ENCODE results near the gene GSTM5. TPM values are rescaled to one million over a fixed set of nuclear protein-coding genes. Genes with fewer than 3 reads are reported as not detected.
"Not testable (repeated sequence)": the region's sequence is repeated elsewhere in the genome, so short reads cannot be mapped to it uniquely, and the experiment has no call there.

The GSTM5 gene
- total and polyA plus RNA-seq, 4 donors, result 0.59 to 2.8 (median 1.3) TPM

GRCh38 chr1:109704173-109704572, 7.9 kb upstream of the GSTM5 start:
- no peak for TF ChIP-seq MAX (IDR thresholded peaks at IDR 0.05)
- TF ChIP-seq RAD21 (IDR thresholded peaks at IDR 0.05), result peak; percentile 62 to 72
- no peak for TF ChIP-seq FOXA2 (IDR thresholded peaks at IDR 0.05)
- TF ChIP-seq TAF1 (conservative IDR thresholded peaks at IDR 0.05), result no peak
- TF ChIP-seq, protein P1, sequence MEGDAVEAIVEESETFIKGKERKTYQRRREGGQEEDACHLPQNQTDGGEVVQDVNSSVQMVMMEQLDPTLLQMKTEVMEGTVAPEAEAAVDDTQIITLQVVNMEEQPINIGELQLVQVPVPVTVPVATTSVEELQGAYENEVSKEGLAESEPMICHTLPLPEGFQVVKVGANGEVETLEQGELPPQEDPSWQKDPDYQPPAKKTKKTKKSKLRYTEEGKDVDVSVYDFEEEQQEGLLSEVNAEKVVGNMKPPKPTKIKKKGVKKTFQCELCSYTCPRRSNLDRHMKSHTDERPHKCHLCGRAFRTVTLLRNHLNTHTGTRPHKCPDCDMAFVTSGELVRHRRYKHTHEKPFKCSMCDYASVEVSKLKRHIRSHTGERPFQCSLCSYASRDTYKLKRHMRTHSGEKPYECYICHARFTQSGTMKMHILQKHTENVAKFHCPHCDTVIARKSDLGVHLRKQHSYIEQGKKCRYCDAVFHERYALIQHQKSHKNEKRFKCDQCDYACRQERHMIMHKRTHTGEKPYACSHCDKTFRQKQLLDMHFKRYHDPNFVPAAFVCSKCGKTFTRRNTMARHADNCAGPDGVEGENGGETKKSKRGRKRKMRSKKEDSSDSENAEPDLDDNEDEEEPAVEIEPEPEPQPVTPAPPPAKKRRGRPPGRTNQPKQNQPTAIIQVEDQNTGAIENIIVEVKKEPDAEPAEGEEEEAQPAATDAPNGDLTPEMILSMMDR (IDR thresholded peaks at IDR 0.05; ENCODE audit: low read depth, low read length, missing input control), result no peak
- Histone ChIP-seq H3K27ac (ENCODE audit: low read depth in 1 of 2, low read length in 2 of 2) (no peak overlapping the region), H3K4me1 (ENCODE audit: control insufficient read depth in 4 of 4, insufficient read depth in 4 of 4, low read length in 3 of 4) (peaks cover 0 to 4% (median 0%) of the 10 kb centered on the region in 4 donors), H3K36me3 (ENCODE audit: control insufficient read depth in 4 of 4, insufficient read depth in 3 of 4, low read depth in 1 of 4, low read length in 3 of 4) (no peaks in the 10 kb centered on the region), H3K4me3 (ENCODE audit: low read depth in 1 of 3, low read length in 3 of 3) (no peak overlapping the region), H3K9me3 (ENCODE audit: control insufficient read depth in 4 of 4, low read length in 3 of 4) (no peaks in the 10 kb centered on the region), H3K9ac (ENCODE audit: low read depth in 1 of 2, low read length in 2 of 2) (no peak overlapping the region), H3K27me3 (ENCODE audit: control insufficient read depth in 4 of 4, insufficient read depth in 4 of 4, low read length in 3 of 4) (no peaks in the 10 kb centered on the region)
- 75% methylated on average over 8 of the region's 8 CpGs for WGBS
- no peak for DNase-seq (ENCODE audit: low spot score)

DNA sequence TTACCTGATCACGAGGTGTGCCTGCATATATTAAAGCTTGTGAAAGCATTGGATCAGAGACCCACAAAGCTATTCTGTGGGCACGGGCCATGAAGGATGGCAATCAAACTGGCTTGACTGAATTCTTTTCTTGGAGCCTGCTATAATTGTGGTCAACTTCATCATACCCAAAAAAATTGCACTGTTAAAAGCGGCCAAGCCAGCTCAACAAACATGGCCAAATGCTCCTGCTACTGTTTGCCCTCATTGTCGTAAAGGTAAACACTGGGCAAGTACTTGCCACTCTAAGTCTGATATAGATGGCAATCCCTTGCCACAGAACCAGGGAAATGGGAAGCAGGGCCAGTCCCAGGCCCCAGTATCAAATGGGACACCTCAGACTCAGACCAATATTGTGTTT, 6.6 kb upstream of the GSTM5 start:
- TF ChIP-seq YY1 (IDR thresholded peaks at IDR 0.05), result peak; percentile 46
- TF ChIP-seq FOXA2 (IDR thresholded peaks at IDR 0.05), result peak; percentile 43
- TF ChIP-seq RXRA (IDR thresholded peaks at IDR 0.05), result peak in 1 of 2 donors; percentile 20
- no peak for TF ChIP-seq HNF4G (IDR thresholded peaks at IDR 0.05)

GRCh38 chr1:109708949-109709348, 3.1 kb upstream of the GSTM5 start:
- 79% methylated on average over 4 of the region's 4 CpGs for WGBS
- H3K4me3 ChIP-seq (ENCODE audit: low read depth in 1 of 3, low read length in 3 of 3); H3K4me1 ChIP-seq (ENCODE audit: control insufficient read depth in 4 of 4, insufficient read depth in 4 of 4, low read length in 3 of 4); DNase-seq (ENCODE audit: low spot score); H3K27ac ChIP-seq (ENCODE audit: low read depth in 1 of 2, low read length in 2 of 2); H3K27me3 ChIP-seq (ENCODE audit: control insufficient read depth in 4 of 4, insufficient read depth in 4 of 4, low read length in 3 of 4); H3K9ac ChIP-seq (ENCODE audit: low read depth in 1 of 2, low read length in 2 of 2); H3K9me3 ChIP-seq (ENCODE audit: control insufficient read depth in 4 of 4, low read length in 3 of 4); H3K36me3 ChIP-seq (ENCODE audit: control insufficient read depth in 4 of 4, insufficient read depth in 3 of 4, low read depth in 1 of 4, low read length in 3 of 4): not testable (repeated sequence)

More for the DNA sequence above, 6.6 kb upstream of the GSTM5 start:
- Histone ChIP-seq H3K36me3 (ENCODE audit: control insufficient read depth in 4 of 4, insufficient read depth in 3 of 4, low read depth in 1 of 4, low read length in 3 of 4) (no peaks in the 10 kb centered on the region), H3K4me3 (ENCODE audit: low read depth in 1 of 3, low read length in 3 of 3) (no peak overlapping the region), H3K27me3 (ENCODE audit: control insufficient read depth in 4 of 4, insufficient read depth in 4 of 4, low read length in 3 of 4) (no peaks in the 10 kb centered on the region), H3K9me3 (ENCODE audit: control insufficient read depth in 4 of 4, low read length in 3 of 4) (no peaks in the 10 kb centered on the region), H3K9ac (ENCODE audit: low read depth in 1 of 2, low read length in 2 of 2) (no peak overlapping the region), H3K27ac (ENCODE audit: low read depth in 1 of 2, low read length in 2 of 2) (no peak overlapping the region), H3K4me1 (ENCODE audit: control insufficient read depth in 4 of 4, insufficient read depth in 4 of 4, low read length in 3 of 4) (peaks cover 0 to 4% (median 0%) of the 10 kb centered on the region in 4 donors)
- no peak for DNase-seq (ENCODE audit: low spot score)
- 71% methylated on average over 4 of the region's 4 CpGs for WGBS

GRCh38 chr1:109709822-109710221, 2.2 kb upstream of the GSTM5 start:
- H3K27ac ChIP-seq (ENCODE audit: low read depth in 1 of 2, low read length in 2 of 2); H3K4me1 ChIP-seq (ENCODE audit: control insufficient read depth in 4 of 4, insufficient read depth in 4 of 4, low read length in 3 of 4); H3K36me3 ChIP-seq (ENCODE audit: control insufficient read depth in 4 of 4, insufficient read depth in 3 of 4, low read depth in 1 of 4, low read length in 3 of 4); H3K4me3 ChIP-seq (ENCODE audit: low read depth in 1 of 3, low read length in 3 of 3); H3K9me3 ChIP-seq (ENCODE audit: control insufficient read depth in 4 of 4, low read length in 3 of 4); H3K27me3 ChIP-seq (ENCODE audit: control insufficient read depth in 4 of 4, insufficient read depth in 4 of 4, low read length in 3 of 4); DNase-seq (ENCODE audit: low spot score); H3K9ac ChIP-seq (ENCODE audit: low read depth in 1 of 2, low read length in 2 of 2): not testable (repeated sequence)

Data from liver (tissue), 9 donors.